K562 (cell line): ENCODE measurements around the gene SERINC3. TPM values are rescaled to one million over a fixed set of nuclear protein-coding genes. Genes with fewer than 3 reads are reported as not detected.

Experiments
- ADNP ChIP-seq: fragments of 200-800 bp; sonication (Bioruptor generic); IDR thresholded peaks from 2 replicates; pipeline ENCODE4 v1.6.1; 2016; ENCODE audit warnings: missing genetic modification characterization, missing compliant biosample characterization
- ARID2 ChIP-seq: fragments of 450-650 bp; IDR thresholded peaks from 2 replicates; pipeline ENCODE4 v1.6.1; 2017; ENCODE audit warnings: antibody characterized with exemption, mild to moderate bottlenecking
- ASH1L ChIP-seq: fragments of 450-650 bp; IDR thresholded peaks from 2 replicates; pipeline ENCODE4 v1.6.1; 2018; ENCODE audit warnings: borderline replicate concordance, mild to moderate bottlenecking, low read depth; ENCODE audit not compliant: partially characterized antibody
- CBX3 ChIP-seq, 2 experiments: IDR thresholded peaks; 1 replicate in 1 of 2; 2 replicates in 1 of 2; pipeline ENCODE4 v1.6.1; 2012; ENCODE audit warnings: inconsistent platforms in 2 of 2, low read length in 2 of 2, borderline replicate concordance in 1 of 2, control low read depth in 1 of 2
- DPF2 ChIP-seq: fragments of 450-650 bp; IDR thresholded peaks from 2 replicates; pipeline ENCODE4 v1.6.1; 2016
- EHMT2 ChIP-seq: fragments of 450-650 bp; IDR thresholded peaks from 2 replicates; pipeline ENCODE4 v1.6.1; 2018; ENCODE audit warnings: antibody characterized with exemption
- ESRRB ChIP-seq: fragments of 250-450 bp; sonication (Bioruptor Pico); IDR thresholded peaks from 2 replicates; pipeline ENCODE4 v1.5.0; 2020; ENCODE audit warnings: mild to moderate bottlenecking, moderate library complexity, borderline replicate concordance
- FIP1L1 ChIP-seq: fragments of 200-400 bp; formaldehyde crosslinking; IDR thresholded peaks from 2 replicates; pipeline ENCODE4 v1.6.1; 2018; ENCODE audit warnings: mild to moderate bottlenecking, low read depth, low read length; ENCODE audit not compliant: poor library complexity, severe bottlenecking
- FOXP1 ChIP-seq: sonication (generic); formaldehyde crosslinking; IDR thresholded peaks from 2 replicates; pipeline ENCODE4 v1.8.0; 2022; ENCODE audit warnings: mild to moderate bottlenecking, missing genetic modification reagents
- FUS ChIP-seq: fragments of 200-400 bp; formaldehyde crosslinking; optimal IDR thresholded peaks from 2 replicates; pipeline ENCODE3; 2017; ENCODE audit warnings: low read depth, low read length
- GATAD2B ChIP-seq: fragments of 450-650 bp; IDR thresholded peaks from 2 replicates; pipeline ENCODE4 v1.6.1; 2017; ENCODE audit warnings: mild to moderate bottlenecking, borderline replicate concordance
- HDAC8 ChIP-seq: fragments of 450-650 bp; IDR thresholded peaks from 2 replicates; pipeline ENCODE4 v1.6.1; 2016; ENCODE audit warnings: mild to moderate bottlenecking, missing genetic modification characterization, moderate library complexity, missing compliant biosample characterization
- LARP7 ChIP-seq: fragments of 450-650 bp; IDR thresholded peaks from 2 replicates; pipeline ENCODE4 v1.6.1; 2016
- MTF1 ChIP-seq: fragments of 250-450 bp; sonication (Bioruptor Pico); IDR thresholded peaks from 2 replicates; pipeline ENCODE4 v1.9.0; 2021; ENCODE audit warnings: moderate library complexity, mild to moderate bottlenecking, inconsistent platforms, borderline replicate concordance
- NCOA4 ChIP-seq: fragments of 450-650 bp; IDR thresholded peaks from 2 replicates; pipeline ENCODE4 v1.6.1; 2018; ENCODE audit warnings: mild to moderate bottlenecking; ENCODE audit not compliant: partially characterized antibody
- NRF1 ChIP-seq, 2 experiments: fragments of 450-650 bp; IDR thresholded peaks in 1 of 2; conservative IDR thresholded peaks in 1 of 2; 2 replicates each; pipeline ENCODE4 v1.6.1; 2014; ENCODE audit warnings: mild to moderate bottlenecking in 2 of 2
- PHB ChIP-seq: fragments of 250-450 bp; sonication (Bioruptor Pico); IDR thresholded peaks from 2 replicates; pipeline ENCODE4 v1.5.0; 2021
- PTBP1 ChIP-seq: fragments of 200-400 bp; formaldehyde crosslinking; IDR thresholded peaks from 2 replicates; pipeline ENCODE4 v1.6.1; 2017; ENCODE audit warnings: low read depth, low read length
- SIN3B ChIP-seq: fragments of 450-650 bp; IDR thresholded peaks from 2 replicates; pipeline ENCODE4 v1.6.1; 2017; ENCODE audit warnings: low read depth, mild to moderate bottlenecking, moderate library complexity
- SMAD1 ChIP-seq: fragments of 150-350 bp; IDR thresholded peaks from 2 replicates; pipeline ENCODE4 v1.6.1; 2014; ENCODE audit warnings: low read length, low read depth; ENCODE audit not compliant: partially characterized antibody
- TAF9B ChIP-seq: fragments of 450-650 bp; IDR thresholded peaks from 2 replicates; pipeline ENCODE4 v1.6.1; 2018; ENCODE audit warnings: mild to moderate bottlenecking; ENCODE audit not compliant: partially characterized antibody
- U2AF1 ChIP-seq: fragments of 200-400 bp; formaldehyde crosslinking; optimal IDR thresholded peaks from 2 replicates; pipeline ENCODE3; 2017; ENCODE audit warnings: mild to moderate bottlenecking, low read depth, low read length, moderate library complexity
- ZC3H11A ChIP-seq: IDR thresholded peaks from 2 replicates; pipeline ENCODE4 v1.6.1; 2012; ENCODE audit warnings: low read depth, low read length, improper control_type of control experiment
- ZNF3 ChIP-seq: fragments of 250-450 bp; sonication (Bioruptor Pico); IDR thresholded peaks from 2 replicates; pipeline ENCODE4 v1.5.0; 2021; ENCODE audit warnings: mild to moderate bottlenecking, moderate library complexity
- ZNF431 ChIP-seq: sonication (generic); formaldehyde crosslinking; IDR thresholded peaks from 2 replicates; pipeline ENCODE4 v1.8.0; 2022; ENCODE audit warnings: mild to moderate bottlenecking, missing genetic modification reagents
- ZNF589 ChIP-seq: fragments of 200-800 bp; sonication (Bioruptor generic); IDR thresholded peaks from 2 replicates; pipeline ENCODE4 v1.6.1; 2016; ENCODE audit warnings: low read depth, missing genetic modification characterization, missing compliant biosample characterization
- ZNF668 ChIP-seq: fragments of 250-450 bp; sonication (Bioruptor Pico); IDR thresholded peaks from 2 replicates; pipeline ENCODE4 v1.8.0; 2022; ENCODE audit warnings: mild to moderate bottlenecking, inconsistent platforms
- ZNF77 ChIP-seq: fragments of 250-450 bp; sonication (Bioruptor Pico); IDR thresholded peaks from 2 replicates; pipeline ENCODE4 v1.5.0; 2020
- ZSCAN32 ChIP-seq: fragments of 450-650 bp; formaldehyde crosslinking; IDR thresholded peaks from 2 replicates; pipeline ENCODE4 v1.4.0; 2020; ENCODE audit warnings: mild to moderate bottlenecking, moderate library complexity
- polyA plus RNA-seq, 8 experiments: library from polyadenylated mRNA; depleted of rRNA in 4 of 8; stranded (reverse) in 5 of 8; unstranded in 3 of 8; fragments of >200 nt; fragmentation: Nextera tagmentation in 2 of 8; fragmentation: Illumina TruSeq in 1 of 8; extraction: Ambion mirVana in 2 of 8; extraction: Trizol in 1 of 8; gene quantifications; 2 replicates each; pipeline versions ENCODE4 v1.2.1 to v1.2.3, GENCODE V29; 2011 to 2014; ENCODE audit warnings: inconsistent platforms in 1 of 8, missing spikeins in 1 of 8
- total RNA-seq, 7 experiments: library from RNA; depleted of rRNA in 6 of 7; stranded (reverse); fragments of >200 nt in 6 of 7; fragmentation: Illumina TruSeq in 2 of 7; extraction: Trizol in 2 of 7; gene quantifications; 2 replicates each; pipeline versions ENCODE4 v1.2.1 to v1.2.3, GENCODE V29; 2011 to 2021; ENCODE audit warnings: low replicate concordance in 1 of 7
- TF ChIP-seq, protein P1 (sequence below): fragments of 250-450 bp; sonication (Bioruptor Pico); IDR thresholded peaks from 2 replicates; pipeline ENCODE4 v1.9.0; 2021; ENCODE audit warnings: mild to moderate bottlenecking
- TF ChIP-seq, protein P2 (sequence below): sonication (generic); IDR thresholded peaks from 2 replicates; pipeline ENCODE4 v1.6.1; 2016

Gene SERINC3
- total and polyA plus RNA-seq, 9 of the 15 experiments (the other 6 are each of a cell fraction or from before 2014, with no cell fraction given), result 24.7 to 107 (median 48.8) TPM

DNA sequence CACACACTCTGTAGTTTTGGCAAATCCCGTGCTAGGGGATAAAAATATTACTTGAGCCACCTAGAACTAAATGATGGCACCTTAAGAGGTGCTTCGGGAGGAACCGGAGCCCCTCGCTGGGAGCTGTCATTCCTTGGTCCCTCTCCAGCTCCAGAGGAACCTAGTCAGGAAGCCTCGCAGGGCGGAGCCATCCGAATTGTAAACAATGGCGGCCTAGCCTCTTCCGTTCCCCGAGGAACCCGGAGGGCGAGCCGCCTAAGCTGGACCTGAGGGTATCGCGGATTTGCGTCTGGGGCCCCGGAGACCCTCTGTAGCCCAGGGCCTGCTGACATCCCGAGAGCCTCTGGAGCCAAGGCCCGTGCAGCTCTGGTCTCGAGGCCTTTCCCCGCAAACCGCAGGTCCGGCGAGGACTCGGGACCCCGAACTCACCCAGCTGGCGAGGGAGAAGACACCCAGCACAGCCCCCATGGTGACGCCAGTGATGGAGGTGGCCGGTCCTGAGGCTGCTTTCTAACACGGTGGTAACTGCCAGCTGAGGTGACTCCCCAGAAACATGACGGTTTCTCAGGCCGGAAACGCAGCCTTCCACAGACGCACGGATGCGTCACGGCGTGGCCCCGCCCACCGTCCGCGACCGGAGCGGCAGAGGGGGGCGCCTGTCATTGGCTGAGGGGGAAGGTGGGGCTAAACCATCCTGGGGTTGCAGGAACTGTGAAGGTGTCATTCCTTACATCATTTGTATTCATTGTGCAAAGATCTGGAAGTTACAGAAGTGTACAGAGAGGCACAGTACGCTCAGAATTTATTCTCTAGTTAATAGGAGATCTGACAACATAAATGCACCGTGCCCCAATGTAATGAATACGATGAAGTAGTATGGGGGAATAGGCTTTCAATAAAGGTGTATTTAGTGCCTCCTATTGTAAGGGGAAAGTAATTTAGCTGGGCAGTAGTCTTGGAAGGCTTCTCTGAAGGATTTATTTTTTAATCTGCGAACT lies at the start of gene SERINC3 (continued):
- TF ChIP-seq ASH1L, result no peak
- peak; percentile 72 for TF ChIP-seq TAF9B
- no peak for TF ChIP-seq ESRRB
- TF ChIP-seq ZC3H11A, result no peak
- TF ChIP-seq CBX3 (IDR thresholded peaks at IDR 0.05; ENCODE audit: borderline replicate concordance in 1 of 2, low read length in 2 of 2), result no peak
- peak; percentile 68 to 76 for TF ChIP-seq NRF1 (conservative IDR thresholded peaks at IDR 0.05 in 1 of 2, IDR thresholded peaks at IDR 0.05 in 1 of 2)
- TF ChIP-seq GATAD2B, result no peak
- TF ChIP-seq FIP1L1, result no peak
- TF ChIP-seq PHB (CRISPR knock-in tag), result no peak
- TF ChIP-seq, protein P1, sequence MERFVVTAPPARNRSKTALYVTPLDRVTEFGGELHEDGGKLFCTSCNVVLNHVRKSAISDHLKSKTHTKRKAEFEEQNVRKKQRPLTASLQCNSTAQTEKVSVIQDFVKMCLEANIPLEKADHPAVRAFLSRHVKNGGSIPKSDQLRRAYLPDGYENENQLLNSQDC, result no peak
- no peak for TF ChIP-seq ADNP (tag)
- TF ChIP-seq ARID2, result no peak
- peak; percentile 26 for TF ChIP-seq SMAD1
- TF ChIP-seq FOXP1 (CRISPR knock-in tag), result no peak
- no peak for TF ChIP-seq ZNF77
- TF ChIP-seq PTBP1, result no peak
- TF ChIP-seq, protein P2, sequence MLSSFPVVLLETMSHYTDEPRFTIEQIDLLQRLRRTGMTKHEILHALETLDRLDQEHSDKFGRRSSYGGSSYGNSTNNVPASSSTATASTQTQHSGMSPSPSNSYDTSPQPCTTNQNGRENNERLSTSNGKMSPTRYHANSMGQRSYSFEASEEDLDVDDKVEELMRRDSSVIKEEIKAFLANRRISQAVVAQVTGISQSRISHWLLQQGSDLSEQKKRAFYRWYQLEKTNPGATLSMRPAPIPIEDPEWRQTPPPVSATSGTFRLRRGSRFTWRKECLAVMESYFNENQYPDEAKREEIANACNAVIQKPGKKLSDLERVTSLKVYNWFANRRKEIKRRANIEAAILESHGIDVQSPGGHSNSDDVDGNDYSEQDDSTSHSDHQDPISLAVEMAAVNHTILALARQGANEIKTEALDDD, result no peak
- TF ChIP-seq SIN3B, result peak; percentile 28; the same call in 1 of the 2 replicates
- no peak for TF ChIP-seq HDAC8 (tag)
- no peak; the same call in none of the 2 replicates for TF ChIP-seq DPF2
- no peak for TF ChIP-seq ZNF668 (CRISPR knock-in tag)
- no peak for TF ChIP-seq ZNF589 (CRISPR knock-in tag)
- no peak for TF ChIP-seq MTF1
- no peak for TF ChIP-seq FUS
- no peak for TF ChIP-seq ZNF3 (CRISPR knock-in tag)
- no peak for TF ChIP-seq ZSCAN32 (CRISPR knock-in tag)
- TF ChIP-seq EHMT2, result no peak
- no peak for TF ChIP-seq NCOA4
- TF ChIP-seq U2AF1, result no peak
- TF ChIP-seq ZNF431 (CRISPR knock-in tag), result no peak
- no peak for TF ChIP-seq LARP7
